GM13976 (cell line): ENCODE data around the gene KLHL10.

Experiments used
- DNase-seq: peaks from one replicate; pipeline ENCODE4 v3.0.0; 2012; ENCODE audit warnings: low spot score
- in situ Hi-C: fragments of 300-500 bp; cut with MboI; formaldehyde crosslinking; loops from one replicate; pipeline ENCODE4 v1.12.0; 2022; ENCODE audit warnings: low sequenced_read_pairs, mixed read lengths, inconsistent platforms; ENCODE audit not compliant: unreplicated experiment
- TF ChIP-seq, protein P1 (sequence below): IDR thresholded peaks from 2 replicates; pipeline ENCODE4 v1.5.1; 2012; ENCODE audit warnings: borderline replicate concordance, mild to moderate bottlenecking; ENCODE audit not compliant: insufficient read depth; ENCODE audit errors: extremely low read depth, missing control alignments, control extremely low read depth

KLHL10 gene

DNA sequence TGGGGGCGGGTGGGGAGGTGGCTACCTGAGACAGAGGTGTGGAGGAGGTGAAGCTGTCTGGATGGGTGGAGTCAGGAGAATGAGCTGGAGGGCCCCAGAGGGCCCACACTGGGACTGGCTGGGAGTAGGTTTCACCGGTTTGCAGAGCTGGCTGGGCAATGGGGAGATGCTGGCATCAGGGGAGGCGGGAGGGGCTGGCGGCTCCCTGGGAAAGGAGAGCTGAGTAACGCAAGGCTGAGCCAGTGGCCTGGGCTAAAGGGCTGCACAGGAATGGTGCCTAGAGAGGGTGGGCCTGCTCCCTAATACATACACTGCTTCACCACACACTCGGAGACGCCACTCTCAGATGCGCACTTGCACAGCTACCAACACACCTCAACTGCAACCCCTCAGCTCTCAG is 38.3 kb upstream of the KLHL10 start:
- DNase-seq = no peak
- TF ChIP-seq, protein P1, sequence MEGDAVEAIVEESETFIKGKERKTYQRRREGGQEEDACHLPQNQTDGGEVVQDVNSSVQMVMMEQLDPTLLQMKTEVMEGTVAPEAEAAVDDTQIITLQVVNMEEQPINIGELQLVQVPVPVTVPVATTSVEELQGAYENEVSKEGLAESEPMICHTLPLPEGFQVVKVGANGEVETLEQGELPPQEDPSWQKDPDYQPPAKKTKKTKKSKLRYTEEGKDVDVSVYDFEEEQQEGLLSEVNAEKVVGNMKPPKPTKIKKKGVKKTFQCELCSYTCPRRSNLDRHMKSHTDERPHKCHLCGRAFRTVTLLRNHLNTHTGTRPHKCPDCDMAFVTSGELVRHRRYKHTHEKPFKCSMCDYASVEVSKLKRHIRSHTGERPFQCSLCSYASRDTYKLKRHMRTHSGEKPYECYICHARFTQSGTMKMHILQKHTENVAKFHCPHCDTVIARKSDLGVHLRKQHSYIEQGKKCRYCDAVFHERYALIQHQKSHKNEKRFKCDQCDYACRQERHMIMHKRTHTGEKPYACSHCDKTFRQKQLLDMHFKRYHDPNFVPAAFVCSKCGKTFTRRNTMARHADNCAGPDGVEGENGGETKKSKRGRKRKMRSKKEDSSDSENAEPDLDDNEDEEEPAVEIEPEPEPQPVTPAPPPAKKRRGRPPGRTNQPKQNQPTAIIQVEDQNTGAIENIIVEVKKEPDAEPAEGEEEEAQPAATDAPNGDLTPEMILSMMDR = no peak
- in situ Hi-C loops = no loop called here

DNA sequence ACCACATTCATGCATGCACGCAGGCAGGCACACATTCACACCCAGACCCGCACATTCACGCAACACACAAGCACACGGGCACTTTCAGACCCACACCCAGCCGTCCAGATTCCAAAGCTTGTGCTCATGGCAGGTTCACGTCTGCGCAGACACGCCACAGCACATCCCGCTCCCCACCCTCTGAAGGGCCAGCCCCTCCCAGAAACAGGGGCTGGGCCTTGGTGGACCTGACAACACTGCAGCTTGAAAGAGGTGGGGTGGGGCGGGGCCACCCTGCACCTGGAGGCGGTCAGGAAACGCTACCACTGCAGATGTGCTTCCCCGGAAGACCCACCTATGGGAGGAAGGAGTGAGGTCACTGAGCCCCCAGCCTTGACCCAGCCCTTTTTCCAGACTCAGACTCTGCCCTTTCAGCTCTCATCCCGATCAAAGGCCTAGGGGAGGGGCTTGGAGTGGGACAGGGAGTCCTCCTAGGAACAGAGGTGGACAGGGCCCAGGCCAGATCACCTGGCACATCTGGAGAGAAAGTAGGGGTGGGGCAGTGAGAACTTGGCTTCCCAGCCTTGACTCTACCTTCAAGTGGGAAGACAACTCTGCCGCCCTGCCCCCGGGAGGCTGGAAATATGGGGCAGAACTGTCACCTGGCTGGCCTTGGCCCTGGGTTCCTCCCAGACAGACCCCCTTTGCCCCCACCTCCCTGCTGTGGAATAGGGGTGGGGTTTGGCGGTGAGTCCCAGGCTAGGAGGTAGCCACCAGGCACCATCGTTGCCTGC is 36.8 kb upstream of the KLHL10 start:
- no peak for DNase-seq
- in situ Hi-C loops = loop anchor here (10.0 kb wide), 1 partner anchor 66 kb away; the partner anchor contains the start of gene HAP1
- TF ChIP-seq, protein P1 = no peak

DNA sequence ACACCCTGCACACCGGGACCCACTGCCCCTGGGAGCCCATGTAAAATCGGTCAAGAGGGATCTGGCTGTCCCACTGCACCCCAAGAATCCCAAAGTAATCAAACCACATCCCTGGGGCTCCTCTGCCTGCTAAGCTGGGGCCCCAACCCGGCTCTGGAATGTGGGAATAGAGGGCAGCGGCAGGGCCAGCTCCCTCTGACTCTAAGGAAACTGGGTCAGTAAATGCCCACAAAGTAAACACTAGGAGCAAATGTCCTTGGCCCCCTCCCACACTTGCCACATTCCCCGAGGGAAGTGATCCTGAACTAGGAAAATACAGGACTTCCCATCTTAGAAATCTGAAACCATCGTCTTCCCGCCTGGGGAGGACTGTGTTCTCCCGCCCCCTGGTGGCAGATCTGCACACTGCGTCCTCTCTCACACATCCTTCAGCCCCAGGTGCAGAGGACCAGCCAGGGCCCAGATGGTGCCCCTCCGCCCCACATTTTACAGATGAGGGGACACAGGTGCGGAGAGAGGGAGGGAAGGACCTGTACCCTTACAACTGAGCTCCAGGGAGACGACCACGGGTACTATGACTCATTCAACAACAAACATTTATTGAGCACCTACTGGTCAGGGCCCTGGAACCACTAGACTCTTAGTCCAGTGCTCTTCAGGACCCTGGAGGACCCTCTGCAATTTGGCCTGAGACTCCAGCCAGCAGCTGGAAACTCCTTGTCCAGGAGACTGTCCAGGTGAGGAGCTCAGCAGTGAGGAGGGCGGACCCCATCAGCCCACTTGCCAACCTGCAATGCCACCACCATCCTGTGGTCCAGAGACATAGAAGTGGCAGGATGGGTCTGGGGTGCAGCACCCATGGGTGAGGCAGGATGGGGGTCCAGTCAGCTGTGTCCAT is 36.0 kb upstream of the KLHL10 start:
- in situ Hi-C loops = loop anchor here (10.0 kb wide), 1 partner anchor 67 kb away; the partner anchor contains the start of gene HAP1
- TF ChIP-seq, protein P1 = peak; percentile 95
- DNase-seq = peak; percentile 89

DNA sequence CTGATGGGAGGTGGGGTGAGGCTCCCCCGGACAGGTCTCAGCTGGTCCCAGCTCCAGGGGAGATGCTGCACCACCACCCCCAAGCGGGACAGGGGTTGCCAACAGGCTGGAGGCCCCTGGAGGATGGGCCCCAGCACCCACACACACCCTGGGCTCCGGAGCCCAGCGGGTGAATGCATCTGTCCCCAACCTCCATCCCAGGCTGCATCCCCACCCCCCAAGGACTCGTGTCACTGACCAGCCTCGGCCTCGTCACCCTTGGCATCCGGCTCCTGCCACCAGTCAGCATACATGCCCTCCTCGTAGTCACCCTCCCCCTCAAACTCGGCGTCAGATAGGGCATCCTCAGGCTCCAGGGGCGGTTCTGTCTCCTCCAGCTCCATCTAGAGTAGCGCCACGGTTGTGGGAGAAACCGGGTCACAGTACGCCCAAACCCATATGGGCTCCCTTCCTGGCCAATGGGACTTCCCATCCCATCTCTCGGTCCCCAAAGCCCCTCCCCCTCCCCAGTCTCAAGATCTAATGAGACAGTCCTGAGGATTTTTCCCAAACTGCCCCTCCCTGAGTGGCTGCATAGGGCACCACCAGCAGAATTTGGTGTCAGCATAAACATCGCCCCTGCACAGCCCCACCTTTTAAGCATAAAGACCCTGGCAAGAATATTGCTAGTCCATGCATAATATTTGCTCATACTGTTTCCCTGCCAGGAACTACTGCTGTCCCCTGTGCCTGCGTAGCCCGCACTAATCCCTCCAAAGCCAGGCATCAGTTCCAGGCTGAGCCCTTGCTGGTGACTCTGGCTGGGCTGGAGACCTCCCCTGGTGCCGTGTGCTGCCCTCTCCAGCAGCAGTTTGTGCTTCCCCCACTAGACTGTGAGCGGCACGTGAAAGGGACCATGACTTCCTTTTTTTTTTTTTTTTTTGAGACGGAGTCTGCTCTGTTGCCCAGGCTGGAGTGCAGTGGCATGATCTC is 34.3 kb upstream of the KLHL10 start:
- in situ Hi-C loops = loop anchor here (10.0 kb wide), 1 partner anchor 69 kb away; the partner anchor contains the start of gene HAP1
- no peak for DNase-seq
- TF ChIP-seq, protein P1 = no peak

DNA sequence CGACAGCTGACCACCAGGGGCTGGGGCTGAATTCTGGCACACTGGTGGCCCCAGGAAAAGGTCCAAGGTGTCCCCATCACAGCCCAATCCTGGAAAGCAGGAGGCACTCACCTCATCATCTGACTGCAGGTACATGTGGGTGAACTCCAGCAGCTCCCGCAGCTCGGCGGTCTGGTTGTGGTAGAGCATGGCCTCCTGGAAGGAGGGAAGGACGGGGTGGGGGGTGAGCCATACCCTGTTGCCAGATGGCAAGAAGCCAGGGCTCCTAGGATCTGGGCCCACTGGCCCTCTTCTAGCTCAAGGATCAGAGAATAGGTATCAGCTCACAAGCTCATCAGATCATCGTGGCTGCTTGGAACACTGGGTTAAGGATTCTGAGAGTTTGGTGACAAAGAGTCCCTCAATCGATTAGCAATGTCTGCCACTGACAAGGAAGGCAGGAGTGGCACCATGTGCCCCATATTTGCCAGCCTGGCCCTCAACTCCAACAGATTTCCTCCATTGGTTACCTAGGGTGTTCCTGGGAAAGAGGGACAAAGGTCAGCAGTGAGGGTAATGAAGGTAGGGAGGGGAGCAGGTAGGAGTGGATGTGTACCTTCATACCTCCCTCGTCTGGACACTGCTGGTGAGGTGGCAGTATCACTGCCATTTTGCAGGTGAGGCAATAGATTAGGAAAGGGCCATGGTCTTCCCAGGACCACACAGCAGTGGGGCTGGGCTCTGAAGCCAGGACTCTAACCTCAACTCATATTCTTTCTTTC is 30.8 kb upstream of the KLHL10 start:
- in situ Hi-C loops = loop anchor here (10.0 kb wide), 1 partner anchor 72 kb away; the partner anchor contains the start of gene HAP1
- DNase-seq = no peak
- TF ChIP-seq, protein P1 = no peak
